Adipocyte (in vitro differentiated cells): ENCODE results near the gene FADS2.
"Not testable (repeated sequence)": the region's sequence is repeated elsewhere in the genome, so short reads cannot be mapped to it uniquely, and the experiment has no call there.

Source experiments
- DNase-seq: peaks from one replicate; pipeline ENCODE4 v3.0.0-alpha.2; 2015; ENCODE audit warnings: low read depth
- H3K27me3 ChIP-seq: replicated peaks from 2 replicates; pipeline ENCODE4 v1.7.0; 2013; ENCODE audit warnings: mild to moderate bottlenecking, low read length, moderate library complexity; ENCODE audit not compliant: control insufficient read depth, insufficient read depth
- H3K36me3 ChIP-seq: 2 replicates; pipeline ENCODE4 v1.7.0; 2013; ENCODE audit warnings: low read length, mild to moderate bottlenecking, moderate library complexity; ENCODE audit not compliant: control insufficient read depth, insufficient read depth, severe bottlenecking
- H3K4me1 ChIP-seq: 2 replicates; pipeline ENCODE4 v1.7.0; 2013; ENCODE audit warnings: mild to moderate bottlenecking, low read length, moderate library complexity; ENCODE audit not compliant: control insufficient read depth, insufficient read depth
- H3K4me3 ChIP-seq: 2 replicates; pipeline ENCODE4 v1.7.0; 2013; ENCODE audit warnings: mild to moderate bottlenecking, low read length, moderate library complexity
- H3K9ac ChIP-seq: 2 replicates; pipeline ENCODE4 v1.7.0; 2013; ENCODE audit warnings: mild to moderate bottlenecking, low read length, moderate library complexity
- H3K9me3 ChIP-seq: 2 replicates; pipeline ENCODE4 v1.7.0; 2013; ENCODE audit warnings: mild to moderate bottlenecking, low read length, moderate library complexity; ENCODE audit not compliant: control insufficient read depth

The FADS2 gene

DNA sequence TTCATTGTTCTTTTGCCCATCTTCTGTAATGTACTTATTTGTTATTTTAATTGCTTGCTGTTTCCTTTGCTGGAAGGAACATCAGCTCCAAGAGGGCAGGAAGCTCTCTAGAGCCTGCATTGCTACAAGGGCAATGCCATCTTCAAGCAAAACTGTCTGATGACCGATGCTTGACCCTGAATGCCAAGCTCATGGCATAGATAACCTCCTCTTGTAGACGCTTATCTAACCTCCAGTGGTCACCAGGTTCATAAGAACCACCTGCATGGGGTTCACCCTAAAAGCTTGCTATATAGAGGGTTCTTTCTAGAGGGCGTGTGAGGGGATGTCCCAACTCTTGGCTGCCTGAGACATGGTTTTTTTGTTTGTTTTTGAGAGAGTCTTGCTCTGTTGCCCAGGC is 46.8 kb downstream of the FADS2 start:
- H3K27me3 ChIP-seq: no peaks in the 10 kb centered on the region
- no peak for DNase-seq
- H3K9me3 ChIP-seq: no peaks in the 10 kb centered on the region
- H3K9ac ChIP-seq: no peak overlapping the region
- H3K4me3 ChIP-seq: no peak overlapping the region
- H3K4me1 ChIP-seq: peaks cover 27% of the 10 kb centered on the region
- peaks cover 66% of the 10 kb centered on the region for H3K36me3 ChIP-seq

DNA sequence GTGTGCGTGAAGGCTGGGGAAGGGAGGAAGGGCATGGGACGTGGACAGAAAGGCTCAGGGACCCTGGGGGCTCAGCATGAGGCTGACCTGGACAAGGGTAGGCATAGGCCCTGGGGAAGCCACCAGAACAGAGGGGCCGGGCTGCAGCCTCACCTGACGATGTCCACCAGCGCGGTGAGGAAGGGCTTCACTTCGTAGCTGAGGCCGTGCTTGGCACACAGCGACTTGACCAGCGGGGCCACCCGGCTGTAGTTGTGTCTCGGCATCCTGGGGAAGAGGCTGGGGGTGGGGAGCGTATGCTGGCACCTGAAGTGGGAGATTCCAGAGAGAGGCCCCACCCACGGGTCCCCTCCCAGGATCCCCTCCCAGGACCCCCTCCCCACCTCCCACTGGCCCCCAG is 47.6 kb downstream of the FADS2 start:
- Histone ChIP-seq H3K9me3 (no peaks in the 10 kb centered on the region), H3K9ac (no peak overlapping the region), H3K4me1 (peaks cover 26% of the 10 kb centered on the region), H3K27me3 (no peaks in the 10 kb centered on the region), H3K36me3 (peaks cover 69% of the 10 kb centered on the region), H3K4me3 (no peak overlapping the region)
- no peak for DNase-seq

DNA sequence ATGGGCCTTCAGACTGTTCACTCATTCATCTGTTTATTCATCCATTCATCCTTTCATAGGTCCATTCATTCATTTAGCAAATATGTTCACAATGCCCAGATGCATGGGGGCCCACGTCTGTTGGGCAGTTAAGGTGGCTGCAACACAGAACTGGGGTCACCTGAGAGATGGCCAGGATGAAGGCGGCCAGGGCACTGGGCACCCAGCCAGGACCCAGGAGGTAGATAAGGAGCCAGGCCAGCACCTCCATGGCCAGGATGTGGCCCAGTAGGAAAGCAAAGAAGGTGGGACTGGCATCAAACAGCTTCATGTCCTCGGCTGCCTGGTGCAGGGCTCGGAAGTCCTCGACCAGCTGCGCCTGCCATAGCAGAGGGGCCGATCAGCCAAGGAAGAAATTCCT is 51.1 kb downstream of the FADS2 start:
- no peak overlapping the region for H3K4me3 ChIP-seq
- no peak overlapping the region for H3K9ac ChIP-seq
- H3K9me3 ChIP-seq: no peaks in the 10 kb centered on the region
- H3K27me3 ChIP-seq: no peaks in the 10 kb centered on the region
- peaks cover 67% of the 10 kb centered on the region for H3K36me3 ChIP-seq
- no peak for DNase-seq
- H3K4me1 ChIP-seq: peaks cover 26% of the 10 kb centered on the region

DNA sequence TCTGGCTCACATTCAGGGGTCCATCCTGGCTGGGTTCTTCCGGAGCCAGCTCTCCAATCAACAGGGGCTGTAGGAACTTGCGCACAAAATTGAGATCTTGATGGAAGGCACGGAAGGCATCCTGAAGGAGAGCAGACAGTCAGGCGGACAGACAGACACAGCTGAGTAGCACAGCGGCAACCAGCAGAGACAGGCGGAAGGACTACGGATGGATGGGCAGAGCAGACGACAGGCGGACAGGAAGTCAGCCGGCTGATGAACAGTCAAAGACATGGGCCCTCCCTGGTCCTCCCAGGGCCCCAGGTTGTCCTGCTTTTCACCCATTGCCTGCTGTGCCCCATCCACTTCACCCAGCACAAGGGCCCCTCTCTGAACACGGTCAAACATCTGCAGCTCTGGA is 51.9 kb downstream of the FADS2 start:
- Histone ChIP-seq H3K9me3 (no peaks in the 10 kb centered on the region), H3K4me1 (peaks cover 25% of the 10 kb centered on the region), H3K4me3 (no peak overlapping the region), H3K36me3 (peaks cover 65% of the 10 kb centered on the region), H3K27me3 (no peaks in the 10 kb centered on the region), H3K9ac (no peak overlapping the region)
- DNase-seq: no peak

DNA sequence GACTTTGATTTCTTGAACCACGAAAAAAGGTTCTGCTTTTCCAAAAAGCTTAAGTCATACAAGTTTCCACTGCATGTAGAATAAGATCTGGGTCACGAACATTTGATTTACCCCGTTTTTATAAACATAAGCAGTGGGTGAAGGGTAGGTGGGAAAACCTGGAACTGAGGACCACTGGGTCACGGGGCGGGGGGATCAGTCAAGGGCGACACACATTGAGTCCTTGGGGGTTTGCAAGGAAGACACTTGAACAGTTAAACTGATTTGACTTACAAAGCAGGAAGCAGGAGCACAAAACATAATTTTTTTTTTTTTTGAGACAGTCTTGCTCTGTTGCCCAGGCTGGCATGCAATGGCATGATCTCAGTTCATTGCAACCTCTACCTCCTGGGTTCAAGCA is 52.4 kb downstream of the FADS2 start:
- no peaks in the 10 kb centered on the region for H3K9me3 ChIP-seq
- peaks cover 29% of the 10 kb centered on the region for H3K4me1 ChIP-seq
- H3K4me3 ChIP-seq: no peak overlapping the region

DNA sequence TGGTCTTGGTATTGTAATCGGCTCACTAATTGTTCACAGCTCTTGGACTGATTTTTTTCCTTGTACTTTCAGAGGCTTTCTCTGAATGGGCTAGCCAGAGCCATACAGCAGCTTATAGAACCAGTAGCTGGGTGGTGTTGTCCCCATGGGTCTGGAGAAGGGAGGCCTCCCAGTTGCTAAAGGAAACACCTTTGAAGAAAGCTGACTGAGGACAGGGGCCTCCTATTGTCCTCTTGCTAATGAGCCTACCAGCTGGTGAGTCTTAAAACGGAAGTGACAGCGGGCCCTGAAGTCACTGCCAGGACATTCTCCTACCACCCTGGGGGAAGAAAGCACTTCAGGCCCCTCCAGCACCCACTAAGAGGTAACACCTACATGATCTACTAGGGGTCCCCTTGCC is 53.3 kb downstream of the FADS2 start:
- Histone ChIP-seq H3K4me3 (no peak overlapping the region), H3K9me3 (no peaks in the 10 kb centered on the region), H3K9ac (peak overlapping the region; percentile 31), H3K4me1 (peaks cover 37% of the 10 kb centered on the region), H3K27me3 (no peaks in the 10 kb centered on the region), H3K36me3 (peaks cover 57% of the 10 kb centered on the region)
- no peak for DNase-seq

More for the DNA sequence above, 52.4 kb downstream of the FADS2 start:
- Histone ChIP-seq H3K27me3 (no peaks in the 10 kb centered on the region), H3K36me3 (peaks cover 63% of the 10 kb centered on the region), H3K9ac (no peak overlapping the region)
- no peak for DNase-seq

DNA sequence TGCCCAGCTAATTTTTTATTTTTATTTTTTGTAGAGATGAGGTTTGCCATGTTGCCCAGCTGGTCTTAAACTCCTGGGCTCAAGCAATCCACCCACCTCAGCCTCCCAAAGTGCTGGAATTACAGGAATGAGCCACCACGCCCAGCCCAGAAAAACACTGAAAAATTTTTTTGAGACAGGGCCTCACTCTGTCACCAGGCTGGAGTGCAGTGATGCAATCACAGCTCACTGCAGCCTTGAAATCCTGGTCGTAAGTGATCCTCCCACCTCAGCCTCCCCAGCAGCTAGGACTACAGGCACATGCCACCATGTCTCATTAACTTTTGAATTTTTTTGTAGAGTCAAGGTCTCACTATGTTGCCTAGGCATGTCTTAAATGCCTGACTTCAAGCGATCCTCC is 54.2 kb downstream of the FADS2 start:
- peaks cover 44% of the 10 kb centered on the region for H3K4me1 ChIP-seq
- not testable (repeated sequence) for DNase-seq, H3K4me3 ChIP-seq, H3K27me3 ChIP-seq, H3K9ac ChIP-seq, H3K9me3 ChIP-seq
- H3K36me3 ChIP-seq: peaks cover 55% of the 10 kb centered on the region

DNA sequence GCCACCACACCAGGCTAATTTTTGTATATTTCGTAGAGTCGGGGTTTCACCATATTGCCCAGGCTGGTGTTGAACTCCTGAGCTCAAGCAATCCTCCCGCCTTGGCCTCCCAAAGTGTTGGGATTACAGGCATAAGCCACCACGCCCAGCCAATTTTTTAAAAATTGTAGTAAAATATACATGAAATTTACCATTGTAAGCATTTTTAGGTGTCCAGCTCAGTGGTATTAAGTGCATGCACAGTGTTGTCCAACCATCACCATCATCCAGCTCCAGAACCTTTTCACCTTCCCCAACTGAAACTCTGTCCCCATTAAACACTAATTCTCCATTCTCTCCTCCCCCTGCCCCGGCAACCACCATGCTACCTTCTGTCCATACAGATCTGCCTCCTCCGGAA is 54.8 kb downstream of the FADS2 start:
- DNase-seq: no peak
- peaks cover 51% of the 10 kb centered on the region for H3K36me3 ChIP-seq

DNA sequence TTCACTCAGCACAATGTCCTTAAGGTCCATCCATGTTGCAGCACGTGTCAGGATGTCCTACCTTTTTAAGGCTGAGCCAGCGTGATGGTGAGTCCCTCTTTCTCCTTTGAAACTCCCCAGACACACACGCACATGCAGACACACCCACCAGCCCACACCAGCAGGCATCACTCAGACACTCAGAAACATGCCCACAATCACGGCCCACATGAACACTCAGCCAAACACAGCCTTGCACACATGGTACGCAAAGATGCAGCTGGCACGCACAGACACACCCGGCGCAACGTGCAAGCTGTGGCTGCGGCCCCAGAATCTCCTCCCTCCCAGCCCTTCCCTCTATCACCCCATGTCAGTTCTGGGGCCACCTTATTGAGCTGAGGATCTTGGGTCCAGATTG is 55.2 kb downstream of the FADS2 start:
- Histone ChIP-seq H3K4me3 (no peak overlapping the region), H3K4me1 (peaks cover 52% of the 10 kb centered on the region), H3K27me3 (no peaks in the 10 kb centered on the region), H3K36me3 (peaks cover 46% of the 10 kb centered on the region), H3K9me3 (no peaks in the 10 kb centered on the region), H3K9ac (no peak overlapping the region)
- no peak for DNase-seq

More for the DNA sequence above, 54.8 kb downstream of the FADS2 start:
- no peak overlapping the region for H3K4me3 ChIP-seq
- H3K9ac ChIP-seq: no peak overlapping the region
- no peaks in the 10 kb centered on the region for H3K27me3 ChIP-seq
- no peaks in the 10 kb centered on the region for H3K9me3 ChIP-seq
- peaks cover 50% of the 10 kb centered on the region for H3K4me1 ChIP-seq

DNA sequence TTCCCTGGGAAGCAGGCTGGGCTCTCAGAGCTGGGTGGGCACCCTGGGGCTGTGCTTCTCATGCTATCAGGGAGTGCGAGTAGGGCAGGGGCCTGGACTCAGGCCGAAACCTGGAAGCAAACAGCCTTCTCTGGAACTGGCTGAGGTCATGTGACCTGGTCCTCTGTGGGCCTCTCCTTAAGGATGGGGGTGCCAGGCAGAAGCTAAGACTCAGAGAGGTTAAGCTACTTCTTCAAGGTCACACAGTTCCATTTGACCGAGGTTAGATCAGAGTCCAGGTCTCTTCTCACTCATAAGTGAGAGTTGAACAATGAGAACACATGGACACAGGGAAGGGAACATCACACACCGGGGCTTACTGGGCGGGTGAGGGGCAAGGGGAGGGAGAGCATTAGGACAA is 55.8 kb downstream of the FADS2 start:
- Histone ChIP-seq H3K4me3 (no peak overlapping the region), H3K9ac (no peak overlapping the region), H3K4me1 (peaks cover 58% of the 10 kb centered on the region), H3K27me3 (no peaks in the 10 kb centered on the region), H3K9me3 (no peaks in the 10 kb centered on the region), H3K36me3 (peaks cover 40% of the 10 kb centered on the region)
- no peak for DNase-seq

DNA sequence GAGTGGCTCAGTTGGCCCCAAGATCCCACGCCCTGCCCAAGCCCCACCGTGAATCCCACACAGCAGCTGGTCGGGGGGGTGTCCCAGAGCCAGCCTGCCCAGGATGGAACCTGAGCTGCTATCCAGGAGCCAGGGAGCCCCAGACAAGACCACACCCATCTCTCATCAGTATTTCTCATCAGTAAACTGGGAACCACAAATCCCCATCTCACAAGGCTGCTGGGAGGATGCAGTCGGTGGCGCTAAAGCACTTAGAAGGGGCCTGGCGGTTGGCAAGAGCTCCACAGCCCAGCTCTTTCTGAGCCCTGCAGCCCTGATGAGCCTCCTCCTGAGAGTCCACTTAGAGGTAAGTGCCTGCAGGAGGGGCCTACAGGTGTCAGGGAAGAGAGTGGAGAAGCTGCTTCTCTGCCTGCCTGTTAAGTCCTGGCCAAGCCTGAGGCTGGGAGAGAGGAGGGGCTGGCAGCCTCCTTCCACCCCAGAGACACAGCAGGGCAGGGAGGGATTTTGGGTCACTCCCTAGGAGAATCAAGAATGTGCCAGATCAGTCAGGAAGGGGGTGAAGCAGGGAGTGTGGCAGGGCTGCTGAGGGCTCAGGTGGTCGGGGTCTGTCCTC is 57.2 kb downstream of the FADS2 start:
- Histone ChIP-seq H3K9ac (peak overlapping the region; percentile 17), H3K27me3 (no peaks in the 10 kb centered on the region), H3K4me3 (no peak overlapping the region), H3K9me3 (no peaks in the 10 kb centered on the region), H3K36me3 (peaks cover 28% of the 10 kb centered on the region), H3K4me1 (peaks cover 62% of the 10 kb centered on the region)
- no peak for DNase-seq
